Measurements from ENCODE around the gene FBN1.

FBN1 gene

GRCh38 chr15:48440084-48440483 lies 205.4 kb downstream of the FBN1 start:
- no peak for DNase-seq (ENCODE audit: low read depth)
- H3K4me3 ChIP-seq (ENCODE audit: low read length) = no peak overlapping the region
- no peak for TF ChIP-seq CTCF (IDR thresholded peaks at IDR 0.05; ENCODE audit: insufficient read depth, low read depth, low read length, missing control alignments)

- TF ChIP-seq CTCF (IDR thresholded peaks at IDR 0.05; ENCODE audit: insufficient read depth, low read depth, low read length, missing control alignments) = no peak
- H3K4me3 ChIP-seq (ENCODE audit: low read length) = no peak overlapping the region
- no peak for DNase-seq (ENCODE audit: low read depth)
These were observed 208.3 kb downstream of the FBN1 start for GRCh38 chr15:48437178-48437577.

- H3K4me3 ChIP-seq (ENCODE audit: low read length) = no peak overlapping the region
- no peak for TF ChIP-seq CTCF (IDR thresholded peaks at IDR 0.05; ENCODE audit: insufficient read depth, low read depth, low read length, missing control alignments)
These were observed 210.2 kb downstream of the FBN1 start for GRCh38 chr15:48435321-48435720.

GRCh38 chr15:48433226-48433886 lies 212.2 kb downstream of the FBN1 start:
- H3K4me3 ChIP-seq (ENCODE audit: low read length) = no peak overlapping the region
- DNase-seq (ENCODE audit: low read depth) = peak; percentile 45
- TF ChIP-seq CTCF (IDR thresholded peaks at IDR 0.05; ENCODE audit: insufficient read depth, low read depth, low read length, missing control alignments) = no peak

More at GRCh38 chr15:48435321-48435720, 210.2 kb downstream of the FBN1 start:
- DNase-seq (ENCODE audit: low read depth) = no peak

- DNase-seq (ENCODE audit: low read depth) = no peak
- no peak for TF ChIP-seq CTCF (IDR thresholded peaks at IDR 0.05; ENCODE audit: insufficient read depth, low read depth, low read length, missing control alignments)
- H3K4me3 ChIP-seq (ENCODE audit: low read length) = no peak overlapping the region
These were observed 212.8 kb downstream of the FBN1 start for GRCh38 chr15:48432688-48433087.

- no peak for TF ChIP-seq CTCF (IDR thresholded peaks at IDR 0.05; ENCODE audit: insufficient read depth, low read depth, low read length, missing control alignments)
- peak; percentile 12 for DNase-seq (ENCODE audit: low read depth)
- no peak overlapping the region for H3K4me3 ChIP-seq (ENCODE audit: low read length)
These were observed 217.5 kb downstream of the FBN1 start for GRCh38 chr15:48427960-48428547.

- no peak overlapping the region for H3K4me3 ChIP-seq (ENCODE audit: low read length)
- DNase-seq (ENCODE audit: low read depth) = no peak
- TF ChIP-seq CTCF (IDR thresholded peaks at IDR 0.05; ENCODE audit: insufficient read depth, low read depth, low read length, missing control alignments) = no peak
These were observed 218.0 kb downstream of the FBN1 start for GRCh38 chr15:48427479-48427878.

All from epithelial cell of esophagus (primary cell).